ENCODE data around the gene GGA2. TPM values are rescaled to one million over a fixed set of nuclear protein-coding genes. Genes with fewer than 3 reads are reported as not detected.

Gene GGA2
- total RNA-seq, 3 donors from 2014 or later (not counting 1 experiment from before 2014, with no cell fraction given), result 129 to 134 (median 131) TPM

DNA sequence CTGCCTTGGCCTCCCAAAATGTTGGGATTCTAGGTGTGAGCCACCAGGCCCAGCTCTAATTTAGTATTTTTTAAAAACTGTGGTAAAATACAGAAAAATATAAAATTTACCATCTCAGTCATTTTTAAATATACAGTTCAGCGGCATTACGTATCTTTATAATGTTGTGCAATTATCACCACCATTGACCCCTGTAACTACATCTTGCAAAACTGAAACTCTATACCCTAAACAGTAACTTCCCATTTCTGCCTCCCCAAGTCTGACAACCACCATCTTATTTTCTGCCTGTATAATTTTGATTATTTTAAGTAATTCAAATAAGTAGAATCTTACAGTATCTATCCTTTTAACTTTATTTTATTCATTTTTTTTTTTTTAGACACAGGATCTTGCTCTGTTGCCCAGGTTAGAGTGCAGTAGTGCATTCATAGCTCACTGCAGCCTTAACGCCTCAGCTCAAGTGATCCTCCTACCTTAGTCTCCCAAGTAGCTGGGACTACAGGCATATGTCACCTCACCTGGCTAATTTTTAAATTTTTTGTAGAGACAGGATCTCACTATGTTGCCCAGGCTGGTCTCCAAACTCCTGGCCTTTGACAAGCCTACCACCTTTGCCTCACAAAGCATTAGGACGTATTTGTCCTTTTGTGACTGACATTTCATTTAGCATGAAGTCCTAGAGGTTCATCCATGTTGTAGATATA is 10.9 kb upstream of the GGA2 start:
- DNase-seq (no peak), ATAC-seq (no peak)
- intact Hi-C loops (cut with micrococcal nuclease), result no loop called here
- Histone ChIP-seq H3K4me3 (ENCODE audit: low read length) (no peak overlapping the region), H3K4me1 (ENCODE audit: control insufficient read depth, insufficient read depth, low read length) (peaks cover 16% of the 10 kb centered on the region), H3K27me3 (ENCODE audit: control insufficient read depth, insufficient read depth, low read length) (no peaks in the 10 kb centered on the region), H3K36me3 (ENCODE audit: control insufficient read depth, insufficient read depth, low read length) (peaks cover 25% of the 10 kb centered on the region), H3K9me3 (ENCODE audit: control insufficient read depth, insufficient read depth, low read length) (no peaks in the 10 kb centered on the region), H3K27ac (ENCODE audit: low read length) (peak overlapping the region; percentile 43)
- Mint-ChIP-seq H3K4me3 (no peak overlapping the region), H3K9me3 (no peaks in the 10 kb centered on the region), H3K27me3 (ENCODE audit: low read depth in 2 of 2) (no peaks in the 10 kb centered on the region), H3K4me1 (no peaks in the 10 kb centered on the region), H3K27ac (no peak overlapping the region), H3K36me3 (peaks cover 10% of the 10 kb centered on the region)
- TF ChIP-seq, protein P1, sequence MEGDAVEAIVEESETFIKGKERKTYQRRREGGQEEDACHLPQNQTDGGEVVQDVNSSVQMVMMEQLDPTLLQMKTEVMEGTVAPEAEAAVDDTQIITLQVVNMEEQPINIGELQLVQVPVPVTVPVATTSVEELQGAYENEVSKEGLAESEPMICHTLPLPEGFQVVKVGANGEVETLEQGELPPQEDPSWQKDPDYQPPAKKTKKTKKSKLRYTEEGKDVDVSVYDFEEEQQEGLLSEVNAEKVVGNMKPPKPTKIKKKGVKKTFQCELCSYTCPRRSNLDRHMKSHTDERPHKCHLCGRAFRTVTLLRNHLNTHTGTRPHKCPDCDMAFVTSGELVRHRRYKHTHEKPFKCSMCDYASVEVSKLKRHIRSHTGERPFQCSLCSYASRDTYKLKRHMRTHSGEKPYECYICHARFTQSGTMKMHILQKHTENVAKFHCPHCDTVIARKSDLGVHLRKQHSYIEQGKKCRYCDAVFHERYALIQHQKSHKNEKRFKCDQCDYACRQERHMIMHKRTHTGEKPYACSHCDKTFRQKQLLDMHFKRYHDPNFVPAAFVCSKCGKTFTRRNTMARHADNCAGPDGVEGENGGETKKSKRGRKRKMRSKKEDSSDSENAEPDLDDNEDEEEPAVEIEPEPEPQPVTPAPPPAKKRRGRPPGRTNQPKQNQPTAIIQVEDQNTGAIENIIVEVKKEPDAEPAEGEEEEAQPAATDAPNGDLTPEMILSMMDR (IDR thresholded peaks at IDR 0.05), result no peak
- WGBS (ENCODE audit: insufficient coverage), result 86% methylated on average over 3 of the region's 4 CpGs

DNA sequence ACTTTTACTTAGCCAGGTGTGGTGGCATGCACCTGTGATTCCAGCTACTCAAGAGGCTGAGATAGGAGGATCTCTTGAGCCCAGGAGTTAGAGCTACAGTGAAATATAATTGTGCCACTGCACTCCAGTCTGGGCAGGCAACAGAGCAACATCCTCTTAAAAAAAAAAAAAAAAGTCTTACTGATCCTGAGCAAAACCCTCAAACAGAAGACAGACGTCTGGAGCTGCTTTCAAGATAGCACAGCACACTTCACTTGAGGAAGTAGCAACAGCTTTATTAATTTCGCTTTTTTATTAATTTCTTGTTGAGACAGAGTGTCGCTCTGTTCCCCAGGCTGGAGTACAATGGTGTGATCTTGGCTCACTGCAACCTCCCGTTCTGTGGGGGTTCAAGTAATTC is 10.2 kb upstream of the GGA2 start:
- Mint-ChIP-seq H3K4me3 (no peak overlapping the region), H3K4me1 (no peaks in the 10 kb centered on the region), H3K27ac (no peak overlapping the region), H3K36me3 (peaks cover 10% of the 10 kb centered on the region), H3K27me3 (ENCODE audit: low read depth in 2 of 2) (no peaks in the 10 kb centered on the region), H3K9me3 (no peaks in the 10 kb centered on the region)
- H3K4me1 ChIP-seq (ENCODE audit: control insufficient read depth, insufficient read depth, low read length), result peaks cover 16% of the 10 kb centered on the region
- TF ChIP-seq, protein P1 (IDR thresholded peaks at IDR 0.05), result no peak
- H3K27ac ChIP-seq (ENCODE audit: low read length), result peak overlapping the region; percentile 43
- H3K9me3 ChIP-seq (ENCODE audit: control insufficient read depth, insufficient read depth, low read length), result no peaks in the 10 kb centered on the region
- intact Hi-C loops (cut with micrococcal nuclease), result no loop called here
- no peak overlapping the region for H3K4me3 ChIP-seq (ENCODE audit: low read length)
- DNase-seq (no peak), ATAC-seq (no peak)
- WGBS (ENCODE audit: insufficient coverage), result 62% methylated on average over 4 of the region's 4 CpGs
- peaks cover 25% of the 10 kb centered on the region for H3K36me3 ChIP-seq (ENCODE audit: control insufficient read depth, insufficient read depth, low read length)
- H3K27me3 ChIP-seq (ENCODE audit: control insufficient read depth, insufficient read depth, low read length), result no peaks in the 10 kb centered on the region

- no peak overlapping the region for H3K4me3 ChIP-seq (ENCODE audit: low read length)
- no peaks in the 10 kb centered on the region for H3K27me3 ChIP-seq (ENCODE audit: control insufficient read depth, insufficient read depth, low read length)
- peaks cover 18% of the 10 kb centered on the region for H3K36me3 ChIP-seq (ENCODE audit: control insufficient read depth, insufficient read depth, low read length)
- no peak overlapping the region for H3K4me3 Mint-ChIP-seq
- no peak for ATAC-seq
- no peaks in the 10 kb centered on the region for H3K9me3 ChIP-seq (ENCODE audit: control insufficient read depth, insufficient read depth, low read length)
- peaks cover 10% of the 10 kb centered on the region for H3K36me3 Mint-ChIP-seq
- peaks cover 6 to 7% of the 10 kb centered on the region in 2 donors for H3K4me1 Mint-ChIP-seq
- intact Hi-C loops (cut with micrococcal nuclease), result no loop called here
- H3K27ac ChIP-seq (ENCODE audit: low read length), result no peak overlapping the region
- no peaks in the 10 kb centered on the region for H3K27me3 Mint-ChIP-seq (ENCODE audit: low read depth in 2 of 2)
- H3K4me1 ChIP-seq (ENCODE audit: control insufficient read depth, insufficient read depth, low read length), result peaks cover 25% of the 10 kb centered on the region
- DNase-seq, result no peak
- no peak overlapping the region for H3K27ac Mint-ChIP-seq
- TF ChIP-seq, protein P1 (IDR thresholded peaks at IDR 0.05), result no peak
- no peaks in the 10 kb centered on the region for H3K9me3 Mint-ChIP-seq
- WGBS (ENCODE audit: insufficient coverage), result 78% methylated on average over 5 of the region's 5 CpGs
Observed at GRCh38 chr16:23519282-23519681, 9.0 kb upstream of the GGA2 start.

DNA sequence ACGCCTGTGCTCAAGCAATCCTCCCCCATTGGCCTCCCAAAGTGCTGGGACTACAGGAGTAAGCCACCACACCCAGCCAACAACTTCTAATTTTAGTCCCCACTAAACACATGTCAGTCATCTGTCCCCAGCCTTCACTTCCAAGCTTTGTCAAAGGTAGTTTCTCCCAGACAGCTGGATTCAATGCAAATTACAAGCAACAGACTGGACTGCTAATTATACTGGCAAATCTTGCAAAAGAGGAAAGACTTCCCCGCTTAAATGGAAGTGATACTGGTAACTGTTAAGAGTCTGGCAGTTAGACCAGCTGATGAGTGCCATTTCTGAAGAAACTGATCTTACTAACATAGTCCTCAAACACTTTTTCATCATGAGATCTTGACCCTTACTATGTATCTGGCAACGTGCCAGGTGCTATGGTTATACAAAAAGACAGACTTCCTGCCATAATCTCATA is 8.2 kb upstream of the GGA2 start:
- peaks cover 10% of the 10 kb centered on the region for H3K36me3 Mint-ChIP-seq

More for the DNA sequence above, 8.2 kb upstream of the GGA2 start:
- Histone ChIP-seq H3K4me3 (ENCODE audit: low read length) (no peak overlapping the region), H3K36me3 (ENCODE audit: control insufficient read depth, insufficient read depth, low read length) (peaks cover 10% of the 10 kb centered on the region), H3K27me3 (ENCODE audit: control insufficient read depth, insufficient read depth, low read length) (no peaks in the 10 kb centered on the region), H3K4me1 (ENCODE audit: control insufficient read depth, insufficient read depth, low read length) (peaks cover 27% of the 10 kb centered on the region), H3K27ac (ENCODE audit: low read length) (peak overlapping the region; percentile 35), H3K9me3 (ENCODE audit: control insufficient read depth, insufficient read depth, low read length) (no peaks in the 10 kb centered on the region)
- intact Hi-C loops (cut with micrococcal nuclease), result no loop called here
- TF ChIP-seq, protein P1 (IDR thresholded peaks at IDR 0.05), result no peak
- Mint-ChIP-seq H3K4me1 (peaks cover 6 to 7% of the 10 kb centered on the region in 2 donors), H3K27ac (no peak overlapping the region), H3K9me3 (no peaks in the 10 kb centered on the region), H3K4me3 (no peak overlapping the region), H3K27me3 (ENCODE audit: low read depth in 2 of 2) (no peaks in the 10 kb centered on the region)
- ATAC-seq (no peak), DNase-seq (no peak)
- WGBS (ENCODE audit: insufficient coverage), result 54% methylated on average over 2 of the region's 3 CpGs

Data from natural killer cell (primary cell).